Measurements from ENCODE around the gene BLID.

GRCh38 chr11:122157653-122158161, 41.7 kb upstream of the BLID start:
- TF ChIP-seq NRF1 (IDR thresholded peaks at IDR 0.05; ENCODE audit: low read depth, low read length), result no peak
- no peak for TF ChIP-seq POLR2A (IDR thresholded peaks at IDR 0.05; ENCODE audit: control extremely low read depth in 1 of 2, low read depth in 2 of 2, low read length in 2 of 2)
- no peak for TF ChIP-seq CEBPB (IDR thresholded peaks at IDR 0.05; ENCODE audit: low read depth, low read length)
- TF ChIP-seq, protein P1, sequence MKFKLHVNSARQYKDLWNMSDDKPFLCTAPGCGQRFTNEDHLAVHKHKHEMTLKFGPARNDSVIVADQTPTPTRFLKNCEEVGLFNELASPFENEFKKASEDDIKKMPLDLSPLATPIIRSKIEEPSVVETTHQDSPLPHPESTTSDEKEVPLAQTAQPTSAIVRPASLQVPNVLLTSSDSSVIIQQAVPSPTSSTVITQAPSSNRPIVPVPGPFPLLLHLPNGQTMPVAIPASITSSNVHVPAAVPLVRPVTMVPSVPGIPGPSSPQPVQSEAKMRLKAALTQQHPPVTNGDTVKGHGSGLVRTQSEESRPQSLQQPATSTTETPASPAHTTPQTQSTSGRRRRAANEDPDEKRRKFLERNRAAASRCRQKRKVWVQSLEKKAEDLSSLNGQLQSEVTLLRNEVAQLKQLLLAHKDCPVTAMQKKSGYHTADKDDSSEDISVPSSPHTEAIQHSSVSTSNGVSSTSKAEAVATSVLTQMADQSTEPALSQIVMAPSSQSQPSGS (IDR thresholded peaks at IDR 0.05; ENCODE audit: low read length), result no peak
- TF ChIP-seq, protein P2, sequence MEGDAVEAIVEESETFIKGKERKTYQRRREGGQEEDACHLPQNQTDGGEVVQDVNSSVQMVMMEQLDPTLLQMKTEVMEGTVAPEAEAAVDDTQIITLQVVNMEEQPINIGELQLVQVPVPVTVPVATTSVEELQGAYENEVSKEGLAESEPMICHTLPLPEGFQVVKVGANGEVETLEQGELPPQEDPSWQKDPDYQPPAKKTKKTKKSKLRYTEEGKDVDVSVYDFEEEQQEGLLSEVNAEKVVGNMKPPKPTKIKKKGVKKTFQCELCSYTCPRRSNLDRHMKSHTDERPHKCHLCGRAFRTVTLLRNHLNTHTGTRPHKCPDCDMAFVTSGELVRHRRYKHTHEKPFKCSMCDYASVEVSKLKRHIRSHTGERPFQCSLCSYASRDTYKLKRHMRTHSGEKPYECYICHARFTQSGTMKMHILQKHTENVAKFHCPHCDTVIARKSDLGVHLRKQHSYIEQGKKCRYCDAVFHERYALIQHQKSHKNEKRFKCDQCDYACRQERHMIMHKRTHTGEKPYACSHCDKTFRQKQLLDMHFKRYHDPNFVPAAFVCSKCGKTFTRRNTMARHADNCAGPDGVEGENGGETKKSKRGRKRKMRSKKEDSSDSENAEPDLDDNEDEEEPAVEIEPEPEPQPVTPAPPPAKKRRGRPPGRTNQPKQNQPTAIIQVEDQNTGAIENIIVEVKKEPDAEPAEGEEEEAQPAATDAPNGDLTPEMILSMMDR (IDR thresholded peaks at IDR 0.05; ENCODE audit: control extremely low read depth in 1 of 3, insufficient read depth in 1 of 3, low read depth in 1 of 3, low read length in 3 of 3), result no peak
- TF ChIP-seq MAX (IDR thresholded peaks at IDR 0.05), result no peak
- TF ChIP-seq, protein P3, sequence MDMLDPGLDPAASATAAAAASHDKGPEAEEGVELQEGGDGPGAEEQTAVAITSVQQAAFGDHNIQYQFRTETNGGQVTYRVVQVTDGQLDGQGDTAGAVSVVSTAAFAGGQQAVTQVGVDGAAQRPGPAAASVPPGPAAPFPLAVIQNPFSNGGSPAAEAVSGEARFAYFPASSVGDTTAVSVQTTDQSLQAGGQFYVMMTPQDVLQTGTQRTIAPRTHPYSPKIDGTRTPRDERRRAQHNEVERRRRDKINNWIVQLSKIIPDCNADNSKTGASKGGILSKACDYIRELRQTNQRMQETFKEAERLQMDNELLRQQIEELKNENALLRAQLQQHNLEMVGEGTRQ (IDR thresholded peaks at IDR 0.05; ENCODE audit: low read length), result no peak
- no peak for TF ChIP-seq EZH2 (IDR thresholded peaks at IDR 0.05; ENCODE audit: low read depth, low read length, severe bottlenecking)
- TF ChIP-seq PHF8 (conservative IDR thresholded peaks at IDR 0.05; ENCODE audit: low read depth, low read length), result no peak
- no peak for TF ChIP-seq SP1 (IDR thresholded peaks at IDR 0.05; ENCODE audit: low read depth, low read length)
- TF ChIP-seq RAD21 (IDR thresholded peaks at IDR 0.05 in 1 of 2, conservative IDR thresholded peaks at IDR 0.05 in 1 of 2; ENCODE audit: low read depth in 2 of 2, low read length in 2 of 2), result no peak
- no peak for TF ChIP-seq TEAD4 (IDR thresholded peaks at IDR 0.05; ENCODE audit: low read depth, low read length)
- TF ChIP-seq EP300 (IDR thresholded peaks at IDR 0.05; ENCODE audit: borderline replicate concordance in 1 of 2, low read depth in 2 of 2, low read length in 2 of 2), result no peak
